Keratinocyte (primary cell): ENCODE data around the gene AIG1. TPM values are rescaled to one million over a fixed set of nuclear protein-coding genes. Genes with fewer than 3 reads are reported as not detected.

Experiments used
- DNase-seq: peaks from one replicate; pipeline ENCODE4 v3.0.0-alpha.2; 2011; ENCODE audit warnings: low read depth, missing footprints, low spot score
- FAIRE-seq: peaks from 2 replicates; lab custom pipeline; 2011; peaks lifted over from hg19 to GRCh38; lab: Jason Lieb, UNC
- H2AFZ ChIP-seq: 2 replicates; pipeline ENCODE4 v1.6.0; 2012; ENCODE audit warnings: low read length, control low read depth, inconsistent platforms; ENCODE audit not compliant: control insufficient read depth
- H3K27ac ChIP-seq: 2 replicates; pipeline ENCODE4 v1.5.1; 2011; ENCODE audit warnings: low read length; ENCODE audit not compliant: control insufficient read depth, insufficient read depth
- H3K27me3 ChIP-seq: 3 replicates; pipeline ENCODE4 v1.6.0; 2011; ENCODE audit warnings: low read length; ENCODE audit not compliant: control insufficient read depth, insufficient read depth; ENCODE audit errors: extremely low read depth
- H3K36me3 ChIP-seq, 2 experiments: 2 replicates in 1 of 2; 3 replicates in 1 of 2; pipeline ENCODE4 v1.5.1; 2011; ENCODE audit warnings: low read length in 2 of 2, mild to moderate bottlenecking in 1 of 2; ENCODE audit not compliant: control insufficient read depth in 2 of 2, insufficient read depth in 2 of 2; ENCODE audit errors: extremely low read depth in 1 of 2
- H3K4me1 ChIP-seq: 3 replicates; pipeline ENCODE4 v1.5.1; 2011; ENCODE audit warnings: low read length; ENCODE audit not compliant: control insufficient read depth, insufficient read depth; ENCODE audit errors: extremely low read depth
- H3K4me2 ChIP-seq: 3 replicates; pipeline ENCODE4 v1.6.0; 2011; ENCODE audit warnings: low read depth, low read length; ENCODE audit not compliant: control insufficient read depth, insufficient read depth; ENCODE audit errors: extremely low read depth
- H3K4me3 ChIP-seq, 3 experiments: fragments of 200-600 bp in 1 of 3; sonication (generic) in 1 of 3; 2 replicates in 2 of 3; 3 replicates in 1 of 3; pipeline ENCODE4 v1.5.1; 2011 to 2016; ENCODE audit warnings: low read length in 3 of 3, mild to moderate bottlenecking in 3 of 3, control low read depth in 2 of 3, inconsistent platforms in 1 of 3, low read depth in 1 of 3, mixed read lengths in 1 of 3, mixed run types in 1 of 3, moderate library complexity in 1 of 3; ENCODE audit not compliant: control insufficient read depth in 2 of 3, insufficient read depth in 2 of 3; ENCODE audit errors: extremely low read depth in 1 of 3
- H3K79me2 ChIP-seq: 2 replicates; pipeline ENCODE4 v1.6.0; 2012; ENCODE audit warnings: low read length; ENCODE audit not compliant: control insufficient read depth, insufficient read depth
- H3K9ac ChIP-seq: 3 replicates; pipeline ENCODE4 v1.6.0; 2011; ENCODE audit warnings: low read length; ENCODE audit not compliant: control insufficient read depth, insufficient read depth; ENCODE audit errors: extremely low read depth
- H3K9me1 ChIP-seq: 3 replicates; pipeline ENCODE4 v1.6.0; 2011; ENCODE audit warnings: low read length; ENCODE audit not compliant: control insufficient read depth, insufficient read depth; ENCODE audit errors: extremely low read depth
- H3K9me3 ChIP-seq: 2 replicates; pipeline ENCODE4 v1.5.1; 2012; ENCODE audit warnings: low read depth, low read length; ENCODE audit not compliant: control insufficient read depth
- H4K20me1 ChIP-seq: 3 replicates; pipeline ENCODE4 v1.6.0; 2011; ENCODE audit warnings: low read length; ENCODE audit not compliant: control insufficient read depth, insufficient read depth; ENCODE audit errors: extremely low read depth
- CTCF ChIP-seq, 3 experiments: IDR thresholded peaks in 1 of 3; conservative IDR thresholded peaks in 1 of 3; optimal IDR thresholded peaks in 1 of 3; 2 replicates in 2 of 3; 3 replicates in 1 of 3; pipeline versions ENCODE3 to v1.5.1; 2011; ENCODE audit warnings: low read length in 3 of 3, mild to moderate bottlenecking in 3 of 3, moderate library complexity in 2 of 3, control low read depth in 1 of 3, inconsistent platforms in 1 of 3; ENCODE audit not compliant: insufficient read depth in 2 of 3; ENCODE audit errors: extremely low read depth in 1 of 3
- EZH2 ChIP-seq: IDR thresholded peaks from one replicate; pipeline ENCODE4 v1.6.1; 2012; ENCODE audit warnings: inconsistent platforms, mild to moderate bottlenecking, low read length, moderate library complexity
- dilution Hi-C: fragments of 300-500 bp; cut with MboI; formaldehyde crosslinking; loops from one replicate; pipeline ENCODE4 v1.7.0; 2020; ENCODE audit warnings: low sequenced_read_pairs; ENCODE audit not compliant: extremely low pct_ligation_motif_present
- polyA plus RNA-seq, 5 experiments: library from polyadenylated mRNA; depleted of rRNA in 3 of 5; stranded (reverse) in 3 of 5; stranded (forward) in 1 of 5; unstranded in 1 of 5; fragments of >200 nt; gene quantifications; 1 replicate in 1 of 5; 2 replicates in 3 of 5; 3 replicates in 1 of 5; pipeline versions ENCODE4 v1.2.1 to v1.2.3, GENCODE V29; 2011 to 2012; ENCODE audit warnings: missing spikeins in 2 of 5, low read depth in 1 of 5, low replicate concordance in 1 of 5

The AIG1 gene
- polyA plus RNA-seq, 1 donor (not counting 4 experiments of a cell fraction or from before 2014, with no cell fraction given): 77.1 TPM

GRCh38 chr6:143195349-143195845, 134.7 kb downstream of the AIG1 start:
- no peaks in the 10 kb centered on the region for H3K36me3 ChIP-seq
- peaks cover 10% of the 10 kb centered on the region for H3K4me1 ChIP-seq
- no peak overlapping the region for H3K27ac ChIP-seq
- DNase-seq: no peak
- no peak overlapping the region for H3K4me3 ChIP-seq
- no peaks in the 10 kb centered on the region for H4K20me1 ChIP-seq
- no peak overlapping the region for H2AFZ ChIP-seq
- dilution Hi-C loops: no loop called here
- no peak overlapping the region for H3K9ac ChIP-seq
- no peak overlapping the region for H3K4me2 ChIP-seq
- H3K9me1 ChIP-seq: no peaks in the 10 kb centered on the region
- H3K9me3 ChIP-seq: no peaks in the 10 kb centered on the region
- H3K27me3 ChIP-seq: no peaks in the 10 kb centered on the region
- no peaks in the 10 kb centered on the region for H3K79me2 ChIP-seq
- TF ChIP-seq CTCF (optimal IDR thresholded peaks at IDR 0.05 in 1 of 3, IDR thresholded peaks at IDR 0.05 in 1 of 3, conservative IDR thresholded peaks at IDR 0.05 in 1 of 3; ENCODE audit: extremely low read depth in 1 of 3, insufficient read depth in 2 of 3, low read length in 3 of 3) (no peak), EZH2 (no peak)
- no peak for FAIRE-seq

GRCh38 chr6:143196525-143197225, 136.0 kb downstream of the AIG1 start:
- no peaks in the 10 kb centered on the region for H3K27me3 ChIP-seq
- no peak for FAIRE-seq
- H2AFZ ChIP-seq: no peak overlapping the region
- no peak overlapping the region for H3K9ac ChIP-seq
- peaks cover 10% of the 10 kb centered on the region for H3K4me1 ChIP-seq
- H3K27ac ChIP-seq: no peak overlapping the region
- H3K9me1 ChIP-seq: no peaks in the 10 kb centered on the region
- H3K79me2 ChIP-seq: no peaks in the 10 kb centered on the region
- H3K4me2 ChIP-seq: no peak overlapping the region
- DNase-seq: no peak
- H3K36me3 ChIP-seq: no peaks in the 10 kb centered on the region
- no peaks in the 10 kb centered on the region for H4K20me1 ChIP-seq
- H3K4me3 ChIP-seq: no peak overlapping the region
- H3K9me3 ChIP-seq: no peaks in the 10 kb centered on the region
- no peak for TF ChIP-seq EZH2
- no peak for TF ChIP-seq CTCF (optimal IDR thresholded peaks at IDR 0.05 in 1 of 3, IDR thresholded peaks at IDR 0.05 in 1 of 3, conservative IDR thresholded peaks at IDR 0.05 in 1 of 3; ENCODE audit: extremely low read depth in 1 of 3, insufficient read depth in 2 of 3, low read length in 3 of 3)
- dilution Hi-C loops: no loop called here
